ENCODE data around the gene TFPI2.
A peak's percentile ranks its signal among the peaks of the same experiment; 100 is the strongest.

- TF ChIP-seq, protein P1, sequence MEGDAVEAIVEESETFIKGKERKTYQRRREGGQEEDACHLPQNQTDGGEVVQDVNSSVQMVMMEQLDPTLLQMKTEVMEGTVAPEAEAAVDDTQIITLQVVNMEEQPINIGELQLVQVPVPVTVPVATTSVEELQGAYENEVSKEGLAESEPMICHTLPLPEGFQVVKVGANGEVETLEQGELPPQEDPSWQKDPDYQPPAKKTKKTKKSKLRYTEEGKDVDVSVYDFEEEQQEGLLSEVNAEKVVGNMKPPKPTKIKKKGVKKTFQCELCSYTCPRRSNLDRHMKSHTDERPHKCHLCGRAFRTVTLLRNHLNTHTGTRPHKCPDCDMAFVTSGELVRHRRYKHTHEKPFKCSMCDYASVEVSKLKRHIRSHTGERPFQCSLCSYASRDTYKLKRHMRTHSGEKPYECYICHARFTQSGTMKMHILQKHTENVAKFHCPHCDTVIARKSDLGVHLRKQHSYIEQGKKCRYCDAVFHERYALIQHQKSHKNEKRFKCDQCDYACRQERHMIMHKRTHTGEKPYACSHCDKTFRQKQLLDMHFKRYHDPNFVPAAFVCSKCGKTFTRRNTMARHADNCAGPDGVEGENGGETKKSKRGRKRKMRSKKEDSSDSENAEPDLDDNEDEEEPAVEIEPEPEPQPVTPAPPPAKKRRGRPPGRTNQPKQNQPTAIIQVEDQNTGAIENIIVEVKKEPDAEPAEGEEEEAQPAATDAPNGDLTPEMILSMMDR (IDR thresholded peaks at IDR 0.05; ENCODE audit: low read depth, low read length, missing input control), result no peak
- TF ChIP-seq RAD21 (IDR thresholded peaks at IDR 0.05) (peak in 1 of 2 donors; percentile 9), EGR1 (IDR thresholded peaks at IDR 0.05; ENCODE audit: low read depth in 2 of 2) (no peak)
Measured at GRCh38 chr7:93877742-93878141, 12.8 kb downstream of the TFPI2 start.

Measured in liver (tissue), 3 donors.